Measurements from ENCODE around the gene UNKL.

DNA sequence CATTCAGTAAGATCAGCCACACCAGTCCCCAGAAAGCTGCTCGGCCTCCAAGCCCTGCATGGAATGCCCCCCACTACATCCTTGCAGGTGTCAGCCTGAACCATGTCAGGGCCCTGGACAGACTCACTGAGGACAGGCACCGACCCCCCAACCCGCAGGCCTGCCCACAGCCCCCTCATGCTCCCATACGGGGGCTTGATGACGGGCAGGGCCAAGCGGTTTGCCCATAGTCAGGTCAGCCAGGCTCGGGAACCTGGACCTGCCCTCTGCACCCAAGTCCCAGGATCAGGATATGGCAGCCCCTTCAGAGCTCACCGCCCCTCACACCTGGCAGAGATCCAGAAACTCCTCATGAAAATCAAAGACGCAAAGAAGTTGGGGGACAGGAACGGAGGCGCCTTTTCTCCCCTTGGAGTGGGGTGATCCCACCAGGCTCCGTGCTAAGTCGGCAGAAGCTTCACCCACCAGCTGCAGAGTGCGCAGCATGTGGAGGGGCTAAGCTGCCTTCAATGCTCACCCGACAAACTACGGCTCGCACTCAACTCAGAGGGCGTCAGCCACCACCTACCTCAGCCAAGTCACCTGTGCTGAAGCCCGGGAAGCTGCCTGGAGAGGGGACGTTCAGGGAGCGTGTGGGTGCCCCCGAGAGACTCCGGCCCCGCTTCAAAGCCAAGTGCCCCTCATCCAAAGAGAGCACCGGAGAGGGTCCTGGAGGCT, 36.3 kb downstream of the UNKL start:
- TF ChIP-seq EZH2phosphoT487 (IDR thresholded peaks at IDR 0.05; ENCODE audit: insufficient read depth, low read depth) = no peak
- no peak for TF ChIP-seq EZH2 (IDR thresholded peaks at IDR 0.05; ENCODE audit: insufficient read depth, poor library complexity, severe bottlenecking)

Data from GM23248 (cell line).